RWPE2 (cell line): Measurements from ENCODE around the gene LIX1L.
A peak's percentile ranks its signal among the peaks of the same experiment; 100 is the strongest.

Experiments used
- ATAC-seq: fragments of 200-7000 bp; cut with Tn5 transposase; 3 replicates; pipeline ENCODE4 v1.9.1; 2021; ENCODE audit warnings: low read depth
- DNase-seq: peaks from one replicate; pipeline ENCODE4 v3.0.0-alpha.2; 2020; ENCODE audit warnings: low spot score
- H3K27ac ChIP-seq: fragments of 450-650 bp; 2 replicates; pipeline ENCODE4 v1.5.1; 2017; ENCODE audit warnings: mild to moderate bottlenecking; ENCODE audit not compliant: poor library complexity, severe bottlenecking
- H3K27me3 ChIP-seq: fragments of 250-450 bp; sonication (Bioruptor Pico); 2 replicates; pipeline ENCODE4 v1.5.1; 2021; ENCODE audit warnings: mild to moderate bottlenecking, moderate library complexity; ENCODE audit not compliant: insufficient read depth, poor library complexity, severe bottlenecking
- H3K36me3 ChIP-seq: fragments of 250-450 bp; sonication (Bioruptor Pico); 2 replicates; pipeline ENCODE4 v1.5.1; 2020; ENCODE audit warnings: low read depth, mild to moderate bottlenecking, moderate library complexity
- H3K4me1 ChIP-seq: fragments of 250-450 bp; sonication (Bioruptor Pico); 2 replicates; pipeline ENCODE4 v1.5.1; 2021; ENCODE audit warnings: mild to moderate bottlenecking, moderate library complexity; ENCODE audit not compliant: insufficient read depth, poor library complexity, severe bottlenecking
- H3K4me3 ChIP-seq: fragments of 250-450 bp; sonication (Bioruptor Pico); 2 replicates; pipeline ENCODE4 v1.5.1; 2021; ENCODE audit warnings: mild to moderate bottlenecking, moderate library complexity; ENCODE audit not compliant: severe bottlenecking
- H3K9me3 ChIP-seq: fragments of 250-450 bp; sonication (Bioruptor Pico); 2 replicates; pipeline ENCODE4 v1.5.1; 2021; ENCODE audit warnings: mild to moderate bottlenecking, moderate library complexity; ENCODE audit not compliant: severe bottlenecking
- CTCF ChIP-seq: fragments of 450-650 bp; IDR thresholded peaks from one replicate; pipeline ENCODE4 v1.5.1; 2017; ENCODE audit warnings: mild to moderate bottlenecking, moderate library complexity; ENCODE audit not compliant: poor library complexity, severe bottlenecking

The LIX1L gene

GRCh38 chr1:145901312-145902021 is 56.4 kb downstream of the LIX1L start:
- Histone ChIP-seq H3K36me3 (no peaks in the 10 kb centered on the region), H3K4me3 (no peak overlapping the region), H3K4me1 (no peaks in the 10 kb centered on the region), H3K27ac (no peak overlapping the region), H3K27me3 (no peaks in the 10 kb centered on the region), H3K9me3 (no peaks in the 10 kb centered on the region)
- DNase-seq (no peak), ATAC-seq (no peak)
- TF ChIP-seq CTCF = no peak

- Histone ChIP-seq H3K27me3 (no peaks in the 10 kb centered on the region), H3K36me3 (no peaks in the 10 kb centered on the region), H3K27ac (no peak overlapping the region), H3K9me3 (no peaks in the 10 kb centered on the region), H3K4me1 (no peaks in the 10 kb centered on the region), H3K4me3 (no peak overlapping the region)
- ATAC-seq (no peak), DNase-seq (no peak)
- TF ChIP-seq CTCF = no peak
Observed at GRCh38 chr1:145898756-145899155, 59.1 kb downstream of the LIX1L start.

GRCh38 chr1:145897969-145898368 is 59.8 kb downstream of the LIX1L start:
- H3K27ac ChIP-seq = no peak overlapping the region
- no peaks in the 10 kb centered on the region for H3K27me3 ChIP-seq
- no peak for TF ChIP-seq CTCF
- H3K9me3 ChIP-seq = no peaks in the 10 kb centered on the region
- H3K36me3 ChIP-seq = no peaks in the 10 kb centered on the region
- H3K4me3 ChIP-seq = no peak overlapping the region
- H3K4me1 ChIP-seq = peaks cover 3% of the 10 kb centered on the region
- ATAC-seq (no peak), DNase-seq (no peak)

GRCh38 chr1:145895471-145895870 is 62.3 kb downstream of the LIX1L start:
- Histone ChIP-seq H3K27ac (no peak overlapping the region), H3K9me3 (no peaks in the 10 kb centered on the region), H3K27me3 (no peaks in the 10 kb centered on the region), H3K4me1 (peaks cover 24% of the 10 kb centered on the region), H3K4me3 (no peak overlapping the region), H3K36me3 (no peaks in the 10 kb centered on the region)
- TF ChIP-seq CTCF = no peak
- DNase-seq (no peak), ATAC-seq (no peak)

GRCh38 chr1:145893306-145894055 is 64.3 kb downstream of the LIX1L start:
- no peaks in the 10 kb centered on the region for H3K27me3 ChIP-seq
- no peak for DNase-seq
- no peaks in the 10 kb centered on the region for H3K9me3 ChIP-seq
- no peak overlapping the region for H3K4me3 ChIP-seq
- ATAC-seq = no peak
- H3K27ac ChIP-seq = peak overlapping the region; percentile 97
- H3K4me1 ChIP-seq = peaks cover 26% of the 10 kb centered on the region
- no peaks in the 10 kb centered on the region for H3K36me3 ChIP-seq
- no peak for TF ChIP-seq CTCF
